IMR-90 (cell line): ENCODE measurements around the gene NCOA3. TPM values are rescaled to one million over a fixed set of nuclear protein-coding genes. Genes with fewer than 3 reads are reported as not detected.

ENCODE experiments used
- ATAC-seq: fragments of 200-7000 bp; cut with Tn5 transposase; 2 replicates; pipeline ENCODE4 v1.9.1; 2020; ENCODE audit warnings: low read depth, mild to moderate bottlenecking, moderate library complexity
- BruUV-seq: library from RNA; stranded (reverse); fragments of 400-500 nt; replicated peaks from 2 replicates; lab custom pipeline; 2021; lab: Mats Ljungman, UMichigan
- CTCF ChIA-PET: fragments of 300-600 bp; formaldehyde crosslinking; extraction: SDS; loops from one replicate; lab custom pipeline; 2021; ENCODE audit warnings: antibody characterized with exemption; lab: Yijun Ruan, JAX
- POLR2A ChIA-PET: fragments of 300-600 bp; sonication (Branson Sonifier 250); formaldehyde crosslinking; loops from one replicate; lab custom pipeline; 2022; ENCODE audit warnings: antibody characterized with exemption; ENCODE audit not compliant: unreplicated experiment; lab: Charles Lee
- DNase-seq: peaks from one replicate; pipeline ENCODE4 v3.0.0; 2013
- H2AFZ ChIP-seq: replicated peaks from 2 replicates; pipeline ENCODE3; 2013; ENCODE audit warnings: low read length, mild to moderate bottlenecking; ENCODE audit not compliant: poor library complexity
- H2AK5ac ChIP-seq: 2 replicates; pipeline ENCODE4 v1.6.1; 2013; ENCODE audit warnings: low read depth, low read length, inconsistent platforms
- H2AK9ac ChIP-seq: replicated peaks from 2 replicates; pipeline ENCODE3; 2013; ENCODE audit warnings: mild to moderate bottlenecking, low read depth, low read length, moderate library complexity; ENCODE audit not compliant: poor library complexity
- H2BK120ac ChIP-seq: 2 replicates; pipeline ENCODE4 v1.6.1; 2013; ENCODE audit warnings: low read depth, low read length, inconsistent platforms
- H2BK15ac ChIP-seq: 3 replicates; pipeline ENCODE4 v1.6.1; 2013; ENCODE audit warnings: low read depth, low read length, inconsistent platforms
- H2BK20ac ChIP-seq: 2 replicates; pipeline ENCODE4 v1.6.1; 2013; ENCODE audit warnings: low read depth, mild to moderate bottlenecking, inconsistent platforms, low read length, moderate library complexity
- H2BK5ac ChIP-seq: 2 replicates; pipeline ENCODE4 v1.6.1; 2013; ENCODE audit warnings: mild to moderate bottlenecking, low read depth, low read length, inconsistent platforms; ENCODE audit not compliant: poor library complexity, severe bottlenecking
- H3K14ac ChIP-seq: replicated peaks from 2 replicates; pipeline ENCODE4 v1.6.1; 2013; ENCODE audit warnings: low read depth, low read length, inconsistent platforms
- H3K18ac ChIP-seq: 2 replicates; pipeline ENCODE4 v1.6.1; 2013; ENCODE audit warnings: low read depth, low read length, control low read depth
- H3K23ac ChIP-seq: 2 replicates; pipeline ENCODE4 v1.6.1; 2013; ENCODE audit warnings: low read depth, low read length, inconsistent platforms
- H3K27ac ChIP-seq: 2 replicates; pipeline ENCODE4 v1.5.1; 2013; ENCODE audit warnings: mild to moderate bottlenecking, control low read depth, low read length; ENCODE audit not compliant: insufficient read depth
- H3K27me3 ChIP-seq: 2 replicates; pipeline ENCODE4 v1.6.1; 2013; ENCODE audit warnings: low read length; ENCODE audit not compliant: control insufficient read depth, insufficient read depth
- H3K36me3 ChIP-seq: 2 replicates; pipeline ENCODE4 v1.6.1; 2013; ENCODE audit warnings: low read length, mixed read lengths; ENCODE audit not compliant: control insufficient read depth, insufficient read depth
- H3K4ac ChIP-seq: 2 replicates; pipeline ENCODE4 v1.6.1; 2013; ENCODE audit warnings: low read depth, low read length, inconsistent platforms
- H3K4me1 ChIP-seq: 2 replicates; pipeline ENCODE4 v1.6.1; 2013; ENCODE audit warnings: low read length, mixed read lengths; ENCODE audit not compliant: control insufficient read depth, insufficient read depth
- H3K4me2 ChIP-seq: 2 replicates; pipeline ENCODE4 v1.6.1; 2013; ENCODE audit warnings: low read depth, mild to moderate bottlenecking, control low read depth, low read length, moderate library complexity
- H3K4me3 ChIP-seq: 2 replicates; pipeline ENCODE4 v1.5.1; 2013; ENCODE audit warnings: low read depth, mild to moderate bottlenecking, control low read depth, low read length, moderate library complexity; ENCODE audit not compliant: insufficient read depth
- H3K56ac ChIP-seq: 2 replicates; pipeline ENCODE4 v1.6.1; 2013; ENCODE audit warnings: low read length, inconsistent platforms; ENCODE audit not compliant: insufficient read depth; ENCODE audit errors: extremely low read depth
- H3K79me1 ChIP-seq, 2 experiments: 2 replicates each; pipeline ENCODE4 v1.6.1; 2013; ENCODE audit warnings: low read length in 2 of 2, inconsistent platforms in 1 of 2, low read depth in 1 of 2
- H3K9ac ChIP-seq: 2 replicates; pipeline ENCODE4 v1.6.1; 2013; ENCODE audit warnings: low read depth, low read length, control low read depth
- H3K9me1 ChIP-seq: 2 replicates; pipeline ENCODE4 v1.6.1; 2013; ENCODE audit warnings: low read length, inconsistent platforms; ENCODE audit not compliant: insufficient read depth
- H3K9me3 ChIP-seq: 2 replicates; pipeline ENCODE4 v1.6.1; 2013; ENCODE audit warnings: low read length; ENCODE audit not compliant: control insufficient read depth, insufficient read depth
- H4K20me1 ChIP-seq: 2 replicates; pipeline ENCODE4 v1.6.1; 2013; ENCODE audit warnings: low read length, inconsistent platforms; ENCODE audit not compliant: insufficient read depth
- H4K5ac ChIP-seq: 2 replicates; pipeline ENCODE4 v1.6.1; 2013; ENCODE audit warnings: mild to moderate bottlenecking, low read depth, low read length, control low read depth
- H4K8ac ChIP-seq, 2 experiments: 2 replicates each; pipeline ENCODE4 v1.6.1; 2013; ENCODE audit warnings: low read depth in 2 of 2, low read length in 2 of 2, control low read depth in 1 of 2, inconsistent platforms in 1 of 2
- H4K91ac ChIP-seq: 2 replicates; pipeline ENCODE4 v1.6.1; 2013; ENCODE audit warnings: low read depth, low read length, inconsistent platforms; ENCODE audit not compliant: insufficient read depth
- FOS ChIP-seq: fragments of 150-350 bp; IDR thresholded peaks from 2 replicates; pipeline ENCODE4 v1.6.1; 2016; ENCODE audit warnings: low read depth, low read length
- MAFK ChIP-seq: IDR thresholded peaks from 2 replicates; pipeline ENCODE4 v1.6.1; 2012; ENCODE audit warnings: low read depth, low read length, improper control_type of control experiment
- MAZ ChIP-seq: IDR thresholded peaks from 2 replicates; pipeline ENCODE4 v1.6.1; 2012; ENCODE audit warnings: low read depth, mild to moderate bottlenecking, low read length, improper control_type of control experiment, moderate library complexity, borderline replicate concordance
- MXI1 ChIP-seq: IDR thresholded peaks from 2 replicates; pipeline ENCODE4 v1.6.1; 2012; ENCODE audit warnings: low read depth, mild to moderate bottlenecking, low read length, moderate library complexity, borderline replicate concordance
- POLR2A ChIP-seq: IDR thresholded peaks from 2 replicates; pipeline ENCODE4 v1.6.1; 2012; ENCODE audit warnings: mild to moderate bottlenecking, low read depth, low read length
- RAD21 ChIP-seq: IDR thresholded peaks from 2 replicates; pipeline ENCODE4 v1.6.1; 2012; ENCODE audit warnings: low read length, improper control_type of control experiment
- RFX5 ChIP-seq: IDR thresholded peaks from 2 replicates; pipeline ENCODE4 v1.8.0; 2012; ENCODE audit warnings: low read depth, mild to moderate bottlenecking, low read length, moderate library complexity
- WGBS, 2 experiments: methylation state at CpG; one replicate each; pipeline versions ENCODE4 v1.1.5 to v1.1.7; 2013; ENCODE audit warnings: missing lambda C conversion rate in 2 of 2; ENCODE audit not compliant: insufficient read length in 1 of 2; ENCODE audit errors: extremely low coverage in 2 of 2; 5-methylcytosine and 5-hydroxymethylcytosine counted together
- dilution Hi-C: fragments of 300-500 bp; cut with HindIII; formaldehyde crosslinking; loops from one replicate; pipeline ENCODE4 v1.14.3; 2018; ENCODE audit warnings: low sequenced_read_pairs; ENCODE audit not compliant: unreplicated experiment
- in situ Hi-C: fragments of 300-500 bp; cut with MboI; formaldehyde crosslinking; loops from 3 replicates; pipeline ENCODE4 v1.14.3; 2019; ENCODE audit warnings: low sequenced_read_pairs, inconsistent platforms, mixed read lengths
- intact Hi-C: fragments of 100-400 bp; cut with micrococcal nuclease; formaldehyde crosslinking; loops from 2 replicates; pipeline ENCODE4 v1.10.0; 2022
- polyA plus RNA-seq, 3 experiments: library from polyadenylated mRNA; depleted of rRNA; stranded (reverse); fragments of >200 nt; gene quantifications; 2 replicates each; pipeline ENCODE4 v1.2.3, GENCODE V29; 2012; ENCODE audit warnings: low replicate concordance in 1 of 3
- total RNA-seq: library from RNA; depleted of rRNA; stranded (reverse); fragments of >200 nt; gene quantifications from 2 replicates; pipeline ENCODE4 v1.2.3, GENCODE V29; 2012
- TF ChIP-seq, protein P1 (sequence below): fragments of 150-350 bp; IDR thresholded peaks from 2 replicates; pipeline ENCODE4 v1.6.1; 2017; ENCODE audit warnings: mild to moderate bottlenecking, antibody characterized with exemption, low read length, low read depth
- TF ChIP-seq, protein P2 (sequence below): conservative IDR thresholded peaks from 2 replicates; pipeline ENCODE4 v1.5.1; 2012; ENCODE audit warnings: mild to moderate bottlenecking, low read depth, low read length, improper control_type of control experiment

The NCOA3 gene
- total and polyA plus RNA-seq, 2 of the 4 experiments (the other 2 are of a cell fraction): 8.8 to 29.0 TPM

DNA sequence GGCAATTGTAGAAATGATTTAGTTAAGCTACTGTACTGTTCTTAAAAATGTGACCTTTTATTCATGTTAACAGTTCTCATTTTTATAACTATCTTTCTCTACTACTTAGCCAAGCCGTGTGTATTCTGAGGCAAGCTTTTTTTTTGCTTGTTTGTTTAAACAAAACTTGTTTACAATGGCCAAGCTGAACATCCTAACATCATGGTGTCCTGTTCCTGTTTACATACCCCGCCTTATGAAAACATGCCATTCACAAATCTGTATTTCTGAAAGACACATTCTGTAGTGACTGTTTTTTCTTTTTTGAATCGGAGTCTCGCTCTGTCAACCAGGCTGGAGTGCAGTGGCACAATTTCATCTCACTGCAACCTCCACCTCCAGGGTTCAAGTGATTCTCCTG, 140.9 kb downstream of the NCOA3 start:
- in situ Hi-C loops: no loop called here
- no peaks in the 10 kb centered on the region for H3K27me3 ChIP-seq
- no peak overlapping the region for H2AK9ac ChIP-seq
- H3K14ac ChIP-seq: no peak overlapping the region
- H2BK20ac ChIP-seq: no peak overlapping the region
- DNase-seq (no peak), ATAC-seq (no peak)
- no peak overlapping the region for H3K18ac ChIP-seq
- TF ChIP-seq, protein P1, sequence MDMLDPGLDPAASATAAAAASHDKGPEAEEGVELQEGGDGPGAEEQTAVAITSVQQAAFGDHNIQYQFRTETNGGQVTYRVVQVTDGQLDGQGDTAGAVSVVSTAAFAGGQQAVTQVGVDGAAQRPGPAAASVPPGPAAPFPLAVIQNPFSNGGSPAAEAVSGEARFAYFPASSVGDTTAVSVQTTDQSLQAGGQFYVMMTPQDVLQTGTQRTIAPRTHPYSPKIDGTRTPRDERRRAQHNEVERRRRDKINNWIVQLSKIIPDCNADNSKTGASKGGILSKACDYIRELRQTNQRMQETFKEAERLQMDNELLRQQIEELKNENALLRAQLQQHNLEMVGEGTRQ: no peak
- no peak for TF ChIP-seq RAD21
- no peak for TF ChIP-seq MXI1
- no peak for TF ChIP-seq FOS
- no peak for TF ChIP-seq RFX5
- TF ChIP-seq, protein P2, sequence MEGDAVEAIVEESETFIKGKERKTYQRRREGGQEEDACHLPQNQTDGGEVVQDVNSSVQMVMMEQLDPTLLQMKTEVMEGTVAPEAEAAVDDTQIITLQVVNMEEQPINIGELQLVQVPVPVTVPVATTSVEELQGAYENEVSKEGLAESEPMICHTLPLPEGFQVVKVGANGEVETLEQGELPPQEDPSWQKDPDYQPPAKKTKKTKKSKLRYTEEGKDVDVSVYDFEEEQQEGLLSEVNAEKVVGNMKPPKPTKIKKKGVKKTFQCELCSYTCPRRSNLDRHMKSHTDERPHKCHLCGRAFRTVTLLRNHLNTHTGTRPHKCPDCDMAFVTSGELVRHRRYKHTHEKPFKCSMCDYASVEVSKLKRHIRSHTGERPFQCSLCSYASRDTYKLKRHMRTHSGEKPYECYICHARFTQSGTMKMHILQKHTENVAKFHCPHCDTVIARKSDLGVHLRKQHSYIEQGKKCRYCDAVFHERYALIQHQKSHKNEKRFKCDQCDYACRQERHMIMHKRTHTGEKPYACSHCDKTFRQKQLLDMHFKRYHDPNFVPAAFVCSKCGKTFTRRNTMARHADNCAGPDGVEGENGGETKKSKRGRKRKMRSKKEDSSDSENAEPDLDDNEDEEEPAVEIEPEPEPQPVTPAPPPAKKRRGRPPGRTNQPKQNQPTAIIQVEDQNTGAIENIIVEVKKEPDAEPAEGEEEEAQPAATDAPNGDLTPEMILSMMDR: no peak
- no peak for TF ChIP-seq MAZ
- TF ChIP-seq POLR2A: no peak
- TF ChIP-seq MAFK: no peak
- no peak overlapping the region for H4K5ac ChIP-seq
- no TSS peak for BruUV-seq
- H3K36me3 ChIP-seq: peaks cover 32% of the 10 kb centered on the region
- no peak overlapping the region for H3K4me2 ChIP-seq
- no peak overlapping the region for H3K56ac ChIP-seq
- no peak overlapping the region for H2BK15ac ChIP-seq
- no peak overlapping the region for H3K9ac ChIP-seq
- H2AFZ ChIP-seq: no peak overlapping the region
- dilution Hi-C loops: no loop called here
- H4K20me1 ChIP-seq: no peaks in the 10 kb centered on the region
- no peak overlapping the region for H2BK5ac ChIP-seq
- no CpG with 5 or more reads among the region's 4 CpGs for WGBS, 2 experiments
- peaks cover 2% of the 10 kb centered on the region; the same call in 1 of the 2 replicates for H3K9me1 ChIP-seq
- CTCF ChIA-PET: interaction anchor here (0.6 kb wide), 1 partner anchor 137 kb away, joined by 3 read pairs; no protein-coding TSS in a partner anchor
- H2BK120ac ChIP-seq: no peak overlapping the region
- H4K91ac ChIP-seq: no peak overlapping the region
- H3K4me3 ChIP-seq: no peak overlapping the region
- H3K4me1 ChIP-seq: no peaks in the 10 kb centered on the region
- H3K27ac ChIP-seq: no peak overlapping the region
- POLR2A ChIA-PET: no interaction called here
- intact Hi-C loops: no loop called here
- no peaks in the 10 kb centered on the region for H3K9me3 ChIP-seq
- no peak overlapping the region for H4K8ac ChIP-seq
- peaks cover 0 to 6% of the 10 kb centered on the region in 2 experiments; a peak in 1 of 4 replicates for H3K79me1 ChIP-seq
- no peak overlapping the region for H3K4ac ChIP-seq
- H3K23ac ChIP-seq: no peak overlapping the region
- H2AK5ac ChIP-seq: no peak overlapping the region
